ENCODE data around the gene TMEM165.

DNA sequence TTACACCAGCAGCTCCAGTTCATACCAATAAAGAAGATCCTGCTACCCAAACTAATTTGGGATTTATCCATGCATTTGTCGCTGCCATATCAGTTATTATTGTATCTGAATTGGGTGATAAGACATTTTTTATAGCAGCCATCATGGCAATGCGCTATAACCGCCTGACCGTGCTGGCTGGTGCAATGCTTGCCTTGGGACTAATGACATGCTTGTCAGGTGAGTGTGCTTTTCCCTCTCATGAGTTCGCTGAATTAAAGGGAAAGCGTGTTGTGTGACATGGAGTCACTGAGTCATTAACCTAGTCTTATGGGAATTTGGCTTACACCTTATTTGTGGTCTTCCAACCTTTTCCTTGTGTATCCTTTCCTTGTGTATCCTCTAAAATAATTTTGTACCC is 15.9 kb downstream of the TMEM165 start:
- TF ChIP-seq, protein P1, sequence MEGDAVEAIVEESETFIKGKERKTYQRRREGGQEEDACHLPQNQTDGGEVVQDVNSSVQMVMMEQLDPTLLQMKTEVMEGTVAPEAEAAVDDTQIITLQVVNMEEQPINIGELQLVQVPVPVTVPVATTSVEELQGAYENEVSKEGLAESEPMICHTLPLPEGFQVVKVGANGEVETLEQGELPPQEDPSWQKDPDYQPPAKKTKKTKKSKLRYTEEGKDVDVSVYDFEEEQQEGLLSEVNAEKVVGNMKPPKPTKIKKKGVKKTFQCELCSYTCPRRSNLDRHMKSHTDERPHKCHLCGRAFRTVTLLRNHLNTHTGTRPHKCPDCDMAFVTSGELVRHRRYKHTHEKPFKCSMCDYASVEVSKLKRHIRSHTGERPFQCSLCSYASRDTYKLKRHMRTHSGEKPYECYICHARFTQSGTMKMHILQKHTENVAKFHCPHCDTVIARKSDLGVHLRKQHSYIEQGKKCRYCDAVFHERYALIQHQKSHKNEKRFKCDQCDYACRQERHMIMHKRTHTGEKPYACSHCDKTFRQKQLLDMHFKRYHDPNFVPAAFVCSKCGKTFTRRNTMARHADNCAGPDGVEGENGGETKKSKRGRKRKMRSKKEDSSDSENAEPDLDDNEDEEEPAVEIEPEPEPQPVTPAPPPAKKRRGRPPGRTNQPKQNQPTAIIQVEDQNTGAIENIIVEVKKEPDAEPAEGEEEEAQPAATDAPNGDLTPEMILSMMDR (IDR thresholded peaks at IDR 0.05), result no peak
- TF ChIP-seq POLR2AphosphoS5 (IDR thresholded peaks at IDR 0.05) (peak in 1 of 2 donors; percentile 9), EP300 (IDR thresholded peaks at IDR 0.05) (no peak)
